GM12874 (cell line): Measurements from ENCODE around the gene ASB8.

ENCODE experiments used
- TF ChIP-seq, protein P1 (sequence below): IDR thresholded peaks from 2 replicates; pipeline ENCODE4 v1.5.1; 2011; ENCODE audit warnings: low read depth, mild to moderate bottlenecking, control low read depth, low read length, moderate library complexity; ENCODE audit not compliant: insufficient read depth

Gene ASB8

GRCh38 chr12:48131517-48131916, 25.8 kb downstream of the ASB8 start:
- TF ChIP-seq, protein P1, sequence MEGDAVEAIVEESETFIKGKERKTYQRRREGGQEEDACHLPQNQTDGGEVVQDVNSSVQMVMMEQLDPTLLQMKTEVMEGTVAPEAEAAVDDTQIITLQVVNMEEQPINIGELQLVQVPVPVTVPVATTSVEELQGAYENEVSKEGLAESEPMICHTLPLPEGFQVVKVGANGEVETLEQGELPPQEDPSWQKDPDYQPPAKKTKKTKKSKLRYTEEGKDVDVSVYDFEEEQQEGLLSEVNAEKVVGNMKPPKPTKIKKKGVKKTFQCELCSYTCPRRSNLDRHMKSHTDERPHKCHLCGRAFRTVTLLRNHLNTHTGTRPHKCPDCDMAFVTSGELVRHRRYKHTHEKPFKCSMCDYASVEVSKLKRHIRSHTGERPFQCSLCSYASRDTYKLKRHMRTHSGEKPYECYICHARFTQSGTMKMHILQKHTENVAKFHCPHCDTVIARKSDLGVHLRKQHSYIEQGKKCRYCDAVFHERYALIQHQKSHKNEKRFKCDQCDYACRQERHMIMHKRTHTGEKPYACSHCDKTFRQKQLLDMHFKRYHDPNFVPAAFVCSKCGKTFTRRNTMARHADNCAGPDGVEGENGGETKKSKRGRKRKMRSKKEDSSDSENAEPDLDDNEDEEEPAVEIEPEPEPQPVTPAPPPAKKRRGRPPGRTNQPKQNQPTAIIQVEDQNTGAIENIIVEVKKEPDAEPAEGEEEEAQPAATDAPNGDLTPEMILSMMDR: no peak

DNA sequence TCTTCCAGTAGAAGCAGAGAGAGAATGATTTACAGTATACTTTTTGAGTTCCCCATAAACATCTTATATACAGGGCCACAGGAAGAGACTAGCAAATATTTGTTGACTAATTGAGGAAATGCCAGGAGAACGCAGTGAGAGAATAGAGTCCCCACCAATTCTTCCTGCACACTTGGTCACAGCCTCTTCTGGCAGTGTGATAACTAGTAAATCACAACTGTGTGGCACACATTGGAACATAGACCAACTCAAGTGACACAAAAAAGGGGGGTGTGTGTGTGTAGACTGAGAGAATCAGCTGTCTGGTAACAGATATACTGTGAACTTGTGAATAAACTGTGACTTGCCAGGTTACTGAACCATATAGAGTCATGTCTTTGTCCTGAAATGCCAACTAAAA, 27.9 kb downstream of the ASB8 start:
- TF ChIP-seq, protein P1: no peak

DNA sequence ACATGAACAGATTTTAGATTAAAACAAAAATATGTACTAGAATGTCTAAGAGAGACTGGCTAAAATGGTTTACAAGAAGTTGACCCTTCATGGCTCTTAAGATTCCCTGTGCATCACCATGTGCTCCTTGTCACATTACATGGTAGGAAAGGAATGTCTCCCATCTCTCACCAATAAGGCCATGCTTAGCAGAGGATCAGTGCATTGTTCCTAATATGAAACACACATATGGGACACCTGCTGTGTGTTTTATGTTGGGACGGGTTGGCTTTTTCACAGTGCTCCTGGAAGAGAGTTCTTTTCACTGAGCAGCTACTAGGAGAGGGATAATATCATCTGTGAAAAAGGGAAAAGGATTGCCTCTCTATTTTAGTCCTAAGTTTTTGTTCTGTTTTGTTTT, 28.5 kb downstream of the ASB8 start:
- TF ChIP-seq, protein P1: no peak

GRCh38 chr12:48126953-48127630, 30.2 kb downstream of the ASB8 start:
- TF ChIP-seq, protein P1: no peak

DNA sequence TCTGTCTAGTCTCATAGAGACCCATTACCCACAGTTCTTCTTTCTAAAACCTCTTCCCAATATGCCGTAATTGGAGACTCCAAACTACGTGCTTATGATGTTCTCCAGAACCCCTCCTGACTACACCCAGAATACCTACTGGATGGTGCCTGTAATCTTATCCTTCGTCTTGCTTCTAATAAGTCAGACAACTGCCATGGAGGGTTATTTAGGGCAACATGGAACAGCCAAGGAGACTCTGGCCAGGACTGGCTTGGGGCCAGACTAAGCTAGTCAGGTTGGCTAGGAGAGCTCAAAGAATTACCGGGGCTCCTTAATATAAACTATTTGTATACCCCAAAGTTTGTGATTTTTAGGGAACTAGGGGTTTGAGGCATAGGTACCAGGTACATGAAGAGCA, 31.3 kb downstream of the ASB8 start:
- TF ChIP-seq, protein P1: no peak

DNA sequence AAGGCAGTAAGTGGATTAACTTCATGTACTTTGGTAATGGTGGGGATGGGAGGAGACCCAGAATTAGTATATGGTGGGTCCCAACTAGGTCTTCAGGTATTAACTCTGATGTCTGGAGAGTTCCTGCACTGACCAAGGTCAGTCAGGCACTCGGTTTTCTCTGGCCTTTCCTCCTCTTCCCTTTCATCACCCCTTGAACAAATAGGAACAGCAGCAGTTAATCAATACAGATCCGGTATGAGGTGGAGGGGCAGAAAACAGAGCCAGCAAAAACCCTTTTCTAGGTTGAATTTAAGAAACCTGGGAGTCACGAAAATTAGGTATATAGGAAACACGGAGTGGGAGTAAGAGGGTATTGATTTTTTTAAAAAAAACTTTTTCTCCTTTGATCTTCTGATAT, 34.1 kb downstream of the ASB8 start:
- TF ChIP-seq, protein P1: no peak

DNA sequence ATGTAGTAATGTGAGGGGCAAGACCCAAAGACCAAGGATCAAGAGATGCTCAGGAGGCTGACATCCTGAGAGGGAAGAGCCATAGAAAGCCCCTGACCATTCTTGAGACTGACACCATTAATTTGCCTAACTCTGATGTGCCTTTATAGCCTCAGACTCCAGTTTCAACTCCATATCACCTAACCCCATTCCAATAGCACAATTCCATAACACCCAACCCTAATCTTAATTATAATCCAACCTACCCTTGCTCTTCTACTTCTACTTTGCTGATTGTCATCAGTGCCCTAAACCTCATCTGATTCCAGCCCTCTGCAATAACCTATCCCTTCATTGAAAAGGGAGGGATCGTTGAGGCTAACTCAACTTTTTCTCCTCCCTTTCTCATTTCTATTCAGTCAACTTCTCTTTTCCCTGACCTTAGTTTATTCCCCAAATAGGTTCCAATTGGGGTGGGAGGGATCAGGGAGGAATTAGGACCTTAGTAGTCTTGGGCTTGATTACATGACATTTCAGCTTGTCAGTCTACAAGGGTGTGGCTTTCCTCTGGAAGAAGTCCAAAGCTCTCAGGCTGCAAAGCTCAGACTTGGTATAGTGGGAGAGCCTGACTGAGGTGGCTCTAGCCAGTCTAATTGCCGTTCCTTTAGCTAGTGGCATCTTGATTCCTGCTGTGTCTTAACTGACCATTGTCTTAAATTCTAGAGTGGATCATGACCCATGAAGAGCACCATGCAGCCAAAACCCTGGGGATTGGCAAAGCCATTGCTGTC, 35.1 kb downstream of the ASB8 start:
- TF ChIP-seq, protein P1: no peak
